RWPE1 (cell line): ENCODE results near the gene LRRK2.

ENCODE experiments used
- CTCF ChIA-PET: fragments of 350-600 bp; sonication (Branson Sonifier 250); formaldehyde crosslinking; extraction: SDS; loops from one replicate; lab custom pipeline; 2021; lab: Yijun Ruan, JAX
- POLR2A ChIA-PET: fragments of 400-600 bp; formaldehyde crosslinking; extraction: SDS; loops from one replicate; lab custom pipeline; 2020; ENCODE audit warnings: antibody characterized with exemption; ENCODE audit not compliant: low non-redundant PET; lab: Yijun Ruan, JAX
- DNase-seq: peaks from one replicate; pipeline ENCODE4 v3.0.0; 2012; ENCODE audit warnings: low spot score
- H3K27ac ChIP-seq: fragments of 450-650 bp; 2 replicates; pipeline ENCODE4 v1.5.1; 2017
- CTCF ChIP-seq: fragments of 450-650 bp; conservative IDR thresholded peaks from 2 replicates; pipeline ENCODE4 v1.5.1; 2017; ENCODE audit warnings: low read depth, mild to moderate bottlenecking

LRRK2 gene

DNA sequence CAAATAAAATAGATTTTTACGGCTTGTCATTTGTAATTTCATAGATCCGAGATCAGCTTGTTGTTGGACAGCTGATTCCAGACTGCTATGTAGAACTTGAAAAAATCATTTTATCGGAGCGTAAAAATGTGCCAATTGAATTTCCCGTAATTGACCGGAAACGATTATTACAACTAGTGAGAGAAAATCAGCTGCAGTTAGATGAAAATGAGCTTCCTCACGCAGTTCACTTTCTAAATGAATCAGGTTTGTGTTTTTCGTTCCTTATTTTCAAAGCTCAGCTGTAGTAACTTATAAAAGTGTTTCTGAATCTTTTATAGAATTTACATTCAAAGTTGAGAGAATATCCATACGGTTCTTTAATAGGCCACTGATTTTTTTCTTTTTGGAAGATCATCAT, 89.1 kb downstream of the LRRK2 start:
- H3K27ac ChIP-seq: no peak overlapping the region
- CTCF ChIA-PET: interaction anchor here (0.5 to 0.8 kb wide), 2 partner anchors 33 to 1488 kb away, joined by 3 read pairs; no protein-coding TSS in a partner anchor
- POLR2A ChIA-PET: no interaction called here
- no peak for DNase-seq
- no peak for TF ChIP-seq CTCF

- no peak overlapping the region for H3K27ac ChIP-seq
- DNase-seq: no peak
- CTCF ChIA-PET: no interaction called here
- POLR2A ChIA-PET: no interaction called here
- TF ChIP-seq CTCF: no peak
Observed at GRCh38 chr12:40314927-40315326, 90.1 kb downstream of the LRRK2 start.

DNA sequence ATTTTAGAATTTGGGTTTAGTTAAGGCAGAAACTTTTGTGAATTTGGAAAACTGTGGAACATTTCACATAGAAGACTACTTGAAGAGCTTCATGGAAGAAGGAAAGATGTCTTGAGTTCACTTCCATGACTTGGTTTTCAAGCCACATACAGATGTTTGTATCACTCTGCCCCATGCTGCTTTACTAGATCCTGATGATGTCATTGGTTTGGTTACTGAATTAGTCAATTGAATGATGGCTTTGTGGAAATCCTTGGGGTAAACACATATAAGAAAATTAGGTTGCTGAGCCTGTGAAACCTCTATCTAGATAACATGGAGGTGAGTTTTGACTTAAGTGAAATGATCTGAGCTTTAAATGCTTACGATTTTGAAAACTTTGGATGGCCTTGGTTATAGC, 90.6 kb downstream of the LRRK2 start:
- DNase-seq: no peak
- ChIA-PET CTCF (no interaction called here), POLR2A (no interaction called here)
- no peak for TF ChIP-seq CTCF
- no peak overlapping the region for H3K27ac ChIP-seq

GRCh38 chr12:40324261-40324660, 99.5 kb downstream of the LRRK2 start:
- DNase-seq: no peak
- ChIA-PET POLR2A (no interaction called here), CTCF (interaction anchor here (0.9 kb wide), 1 partner anchor 195 kb away, joined by 4 read pairs; no protein-coding TSS in a partner anchor)
- H3K27ac ChIP-seq: no peak overlapping the region
- no peak for TF ChIP-seq CTCF

DNA sequence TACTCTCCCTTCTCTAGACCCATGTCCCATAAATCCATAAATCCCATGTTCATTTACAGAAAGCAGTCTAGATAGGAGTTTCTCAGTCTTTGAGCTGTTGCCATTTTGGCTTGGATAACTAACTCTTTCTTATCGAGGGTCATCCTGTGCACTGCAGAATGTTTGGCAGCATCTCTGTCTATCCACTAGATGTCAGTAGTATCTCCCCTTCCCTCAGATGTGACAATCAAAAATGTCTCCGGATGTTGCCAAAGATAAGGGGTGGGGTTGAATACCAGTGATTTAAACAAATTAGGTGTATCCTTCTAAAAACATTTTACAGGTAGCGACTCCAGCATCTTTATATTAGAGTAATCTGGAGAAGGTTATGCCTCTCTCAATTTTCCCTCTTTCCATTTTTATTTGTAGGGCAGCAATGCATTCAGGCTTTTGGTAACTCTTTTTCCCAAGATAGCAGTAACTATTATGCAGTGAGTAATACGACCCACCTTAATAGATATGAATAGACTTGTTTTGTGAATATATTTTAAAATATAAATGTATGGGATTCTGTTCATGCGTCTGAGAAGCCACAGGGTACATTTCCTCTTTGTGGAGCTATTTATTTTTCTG, 100.7 kb downstream of the LRRK2 start:
- peak; percentile 66 for TF ChIP-seq CTCF
- POLR2A ChIA-PET: no interaction called here
- DNase-seq: peak; percentile 51
- no peak overlapping the region for H3K27ac ChIP-seq
- CTCF ChIA-PET: interaction anchor here (0.6 to 1.4 kb wide), 8 partner anchors 9 to 610 kb away, joined by 3 to 5 read pairs (median 4); no protein-coding TSS in a partner anchor

GRCh38 chr12:40327535-40327934, 102.7 kb downstream of the LRRK2 start:
- TF ChIP-seq CTCF: no peak
- ChIA-PET POLR2A (no interaction called here), CTCF (interaction anchor here (0.6 kb wide), 2 partner anchors 253 to 844 kb away, joined by 3 to 4 read pairs; no protein-coding TSS in a partner anchor)
- no peak for DNase-seq
- no peak overlapping the region for H3K27ac ChIP-seq
